ENCODE measurements around the gene OR52W1.

OR52W1 gene, protein sequence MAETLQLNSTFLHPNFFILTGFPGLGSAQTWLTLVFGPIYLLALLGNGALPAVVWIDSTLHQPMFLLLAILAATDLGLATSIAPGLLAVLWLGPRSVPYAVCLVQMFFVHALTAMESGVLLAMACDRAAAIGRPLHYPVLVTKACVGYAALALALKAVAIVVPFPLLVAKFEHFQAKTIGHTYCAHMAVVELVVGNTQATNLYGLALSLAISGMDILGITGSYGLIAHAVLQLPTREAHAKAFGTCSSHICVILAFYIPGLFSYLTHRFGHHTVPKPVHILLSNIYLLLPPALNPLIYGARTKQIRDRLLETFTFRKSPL

DNA sequence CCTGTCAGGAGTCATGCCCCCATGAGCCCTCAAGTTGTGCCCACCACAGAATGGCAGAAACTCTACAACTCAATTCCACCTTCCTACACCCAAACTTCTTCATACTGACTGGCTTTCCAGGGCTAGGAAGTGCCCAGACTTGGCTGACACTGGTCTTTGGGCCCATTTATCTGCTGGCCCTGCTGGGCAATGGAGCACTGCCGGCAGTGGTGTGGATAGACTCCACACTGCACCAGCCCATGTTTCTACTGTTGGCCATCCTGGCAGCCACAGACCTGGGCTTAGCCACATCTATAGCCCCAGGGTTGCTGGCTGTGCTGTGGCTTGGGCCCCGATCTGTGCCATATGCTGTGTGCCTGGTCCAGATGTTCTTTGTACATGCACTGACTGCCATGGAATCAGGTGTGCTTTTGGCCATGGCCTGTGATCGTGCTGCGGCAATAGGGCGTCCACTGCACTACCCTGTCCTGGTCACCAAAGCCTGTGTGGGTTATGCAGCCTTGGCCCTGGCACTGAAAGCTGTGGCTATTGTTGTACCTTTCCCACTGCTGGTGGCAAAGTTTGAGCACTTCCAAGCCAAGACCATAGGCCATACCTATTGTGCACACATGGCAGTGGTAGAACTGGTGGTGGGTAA is at the start of gene OR52W1:
Gene OR52W1, plus strand, starts transcription at position 51 of the 637 bp plus-strand sequence. Its CDS starts 0 bp downstream, at position 51.
- Histone ChIP-seq H3K4me1 (ENCODE audit: control insufficient read depth, insufficient read depth, low read length) (no peaks in the 10 kb centered on the region), H3K9ac (ENCODE audit: low read length) (no peak within 1 kb of the TSS), H3K36me3 (ENCODE audit: control insufficient read depth, insufficient read depth, low read length) (no peaks in the 10 kb centered on the region), H3K27ac (ENCODE audit: low read depth, low read length) (no peak within 1 kb of the TSS), H3K4me3 (ENCODE audit: low read length) (no peak within 1 kb of the TSS), H3K27me3 (ENCODE audit: control insufficient read depth, insufficient read depth, low read length) (no peaks in the 10 kb centered on the region)

DNA sequence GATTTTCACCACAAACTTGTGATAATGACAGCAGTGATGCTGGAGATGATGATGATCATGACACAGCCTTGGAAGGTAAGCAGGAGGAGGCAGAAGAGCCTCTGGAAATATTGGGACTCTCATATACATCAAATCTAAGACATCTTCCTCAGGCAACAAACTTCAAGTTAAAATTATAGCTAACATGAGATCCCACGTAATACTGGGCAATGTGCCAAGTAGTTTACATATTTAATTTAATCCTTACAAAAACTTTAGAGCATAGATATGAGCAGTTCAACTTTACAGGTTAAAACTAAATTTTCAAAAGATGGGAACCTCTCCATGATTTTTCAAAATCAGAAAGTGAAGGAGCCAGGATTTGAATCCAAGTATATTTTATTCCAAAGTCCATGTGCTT is 47.9 kb upstream of the OR52W1 start:
- Histone ChIP-seq H3K36me3 (ENCODE audit: control insufficient read depth, insufficient read depth, low read length) (no peaks in the 10 kb centered on the region), H3K9ac (ENCODE audit: low read length) (no peak overlapping the region), H3K27me3 (ENCODE audit: control insufficient read depth, insufficient read depth, low read length) (no peaks in the 10 kb centered on the region), H3K27ac (ENCODE audit: low read depth, low read length) (no peak overlapping the region), H3K4me3 (ENCODE audit: low read length) (no peak overlapping the region), H3K4me1 (ENCODE audit: control insufficient read depth, insufficient read depth, low read length) (no peaks in the 10 kb centered on the region)

DNA sequence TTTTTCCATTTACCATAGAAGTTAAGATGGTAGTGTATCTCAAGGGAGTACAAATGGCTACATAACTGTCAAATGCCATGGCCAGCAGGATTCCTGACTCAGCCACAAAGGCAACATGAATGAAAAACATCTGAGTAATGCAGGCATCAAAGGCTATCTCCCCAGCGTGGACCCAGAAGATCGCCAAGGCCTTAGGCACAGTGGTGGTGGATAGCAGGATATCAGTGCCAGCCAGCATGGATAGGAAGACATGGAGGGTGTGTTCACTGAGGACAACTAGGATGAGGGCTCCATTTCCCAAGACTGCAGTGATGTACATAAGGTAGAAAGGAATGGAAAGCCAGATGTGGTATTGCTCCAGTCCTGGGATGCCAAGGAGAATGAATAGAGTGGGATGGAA is 46.9 kb upstream of the OR52W1 start:
- no peak overlapping the region for H3K27ac ChIP-seq (ENCODE audit: low read depth, low read length)
- H3K36me3 ChIP-seq (ENCODE audit: control insufficient read depth, insufficient read depth, low read length) = no peaks in the 10 kb centered on the region
- H3K4me3 ChIP-seq (ENCODE audit: low read length) = no peak overlapping the region
- H3K27me3 ChIP-seq (ENCODE audit: control insufficient read depth, insufficient read depth, low read length) = no peaks in the 10 kb centered on the region
- no peaks in the 10 kb centered on the region for H3K4me1 ChIP-seq (ENCODE audit: control insufficient read depth, insufficient read depth, low read length)
- no peak overlapping the region for H3K9ac ChIP-seq (ENCODE audit: low read length)

DNA sequence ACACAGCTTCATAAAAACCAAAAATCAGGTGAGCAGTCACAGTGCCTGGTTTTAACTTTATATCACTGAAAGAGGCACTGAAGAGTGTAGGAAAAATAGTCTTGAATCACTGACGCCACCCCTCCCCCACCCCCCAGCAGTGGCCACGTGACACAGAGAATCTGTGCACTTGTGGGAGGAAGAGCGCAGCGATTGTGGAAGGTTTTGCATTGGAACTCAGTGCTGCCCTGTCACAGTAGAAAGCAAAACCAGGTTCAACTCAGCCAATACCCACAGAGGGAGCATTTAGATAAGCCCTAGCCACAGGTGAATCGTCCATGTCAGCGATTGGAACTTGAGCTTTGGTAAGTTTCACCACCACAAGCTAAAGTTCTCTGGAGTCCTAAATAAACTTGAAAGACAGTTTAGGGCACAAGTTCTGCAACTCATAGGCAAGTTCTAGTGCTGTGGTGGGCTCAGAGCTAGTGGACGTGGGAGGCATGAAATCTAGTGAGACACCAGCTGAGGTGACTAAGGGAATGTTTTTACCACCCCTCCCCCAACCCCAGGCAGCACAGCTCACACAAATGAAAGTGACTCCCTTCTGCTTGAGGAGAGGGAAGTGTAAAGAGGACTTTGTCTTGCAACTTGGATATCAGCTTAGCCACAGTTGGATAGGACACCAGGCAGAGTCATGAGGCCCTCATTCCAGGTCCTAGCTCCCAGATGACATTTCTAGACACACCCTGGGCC is 42.2 kb upstream of the OR52W1 start:
- H3K27me3 ChIP-seq (ENCODE audit: control insufficient read depth, insufficient read depth, low read length) = no peaks in the 10 kb centered on the region
- H3K36me3 ChIP-seq (ENCODE audit: control insufficient read depth, insufficient read depth, low read length) = no peaks in the 10 kb centered on the region
- no peak overlapping the region for H3K9ac ChIP-seq (ENCODE audit: low read length)
- no peak overlapping the region for H3K27ac ChIP-seq (ENCODE audit: low read depth, low read length)
- no peaks in the 10 kb centered on the region for H3K4me1 ChIP-seq (ENCODE audit: control insufficient read depth, insufficient read depth, low read length)
- H3K4me3 ChIP-seq (ENCODE audit: low read length) = no peak overlapping the region

DNA sequence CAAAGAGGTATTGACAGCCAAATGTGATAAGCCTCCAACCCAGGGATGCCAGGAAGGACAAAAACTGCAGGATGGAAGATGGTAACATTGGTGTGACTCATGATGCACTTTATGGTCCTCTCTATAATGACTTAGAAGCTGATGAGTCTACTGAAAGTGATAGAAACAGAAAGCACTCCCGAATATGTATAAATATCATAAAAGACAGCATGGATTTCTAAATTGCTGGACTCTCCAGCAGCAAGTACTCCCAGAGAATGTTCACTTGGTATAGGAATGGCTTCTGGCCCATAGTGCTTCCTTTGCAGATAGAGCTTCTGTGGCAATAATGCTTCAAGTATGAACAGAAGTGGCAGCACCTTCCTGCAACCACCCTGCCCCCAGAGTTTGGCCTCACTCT is 28.8 kb upstream of the OR52W1 start, which contains the start of gene OR52B2:
Gene OR52B2, minus strand, starts transcription at position 101 of the 400 bp plus-strand sequence. Its CDS starts 0 bp downstream, at position 101.
- Histone ChIP-seq H3K4me3 (ENCODE audit: low read length) (no peak within 1 kb of the TSS), H3K27ac (ENCODE audit: low read depth, low read length) (no peak within 1 kb of the TSS), H3K36me3 (ENCODE audit: control insufficient read depth, insufficient read depth, low read length) (no peaks in the 10 kb centered on the region), H3K9ac (ENCODE audit: low read length) (no peak within 1 kb of the TSS), H3K4me1 (ENCODE audit: control insufficient read depth, insufficient read depth, low read length) (no peaks in the 10 kb centered on the region), H3K27me3 (ENCODE audit: control insufficient read depth, insufficient read depth, low read length) (no peaks in the 10 kb centered on the region)

DNA sequence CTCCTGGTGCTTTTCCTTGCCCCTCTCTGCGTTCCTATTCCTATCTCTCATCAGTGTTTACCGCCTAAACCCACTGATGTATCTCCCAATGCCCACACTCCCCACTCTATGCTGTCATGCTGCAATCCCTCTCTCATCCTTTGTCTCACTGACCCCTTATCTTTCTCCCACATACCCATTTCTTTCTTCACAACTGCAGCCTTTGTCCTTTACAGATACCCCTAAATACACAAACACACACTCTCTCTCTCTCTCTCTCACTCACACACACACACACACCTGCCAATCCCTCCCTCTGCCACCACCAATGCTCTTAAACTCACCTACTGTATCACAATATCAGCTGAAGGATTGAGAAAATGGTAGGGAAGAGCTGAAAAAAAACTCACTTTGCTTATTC is 23.6 kb upstream of the OR52W1 start:
- H3K4me1 ChIP-seq (ENCODE audit: control insufficient read depth, insufficient read depth, low read length) = no peaks in the 10 kb centered on the region
- no peak overlapping the region for H3K4me3 ChIP-seq (ENCODE audit: low read length)
- no peak overlapping the region for H3K27ac ChIP-seq (ENCODE audit: low read depth, low read length)
- H3K36me3 ChIP-seq (ENCODE audit: control insufficient read depth, insufficient read depth, low read length) = no peaks in the 10 kb centered on the region
- H3K9ac ChIP-seq (ENCODE audit: low read length) = no peak overlapping the region
- no peaks in the 10 kb centered on the region for H3K27me3 ChIP-seq (ENCODE audit: control insufficient read depth, insufficient read depth, low read length)

DNA sequence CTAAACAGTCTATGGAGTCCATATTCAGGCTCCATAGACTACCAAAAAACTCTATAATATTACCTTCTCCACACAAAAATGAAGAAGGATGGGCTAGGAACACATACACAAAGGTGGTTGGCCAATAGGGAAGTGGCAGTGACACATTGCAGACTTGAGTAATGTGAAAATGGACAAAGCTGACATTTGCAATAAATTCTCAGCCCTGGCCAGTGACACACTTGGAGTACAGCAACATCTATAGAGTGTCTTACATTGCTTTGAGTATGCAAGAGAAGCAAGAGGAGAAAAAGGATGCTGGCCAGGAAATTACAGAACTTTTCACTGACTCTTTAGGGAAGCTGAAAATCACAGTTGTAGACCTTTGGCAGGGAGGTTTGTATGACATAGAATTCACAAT is 7.3 kb upstream of the OR52W1 start:
- no peak overlapping the region for H3K27ac ChIP-seq (ENCODE audit: low read depth, low read length)
- no peaks in the 10 kb centered on the region for H3K4me1 ChIP-seq (ENCODE audit: control insufficient read depth, insufficient read depth, low read length)
- H3K27me3 ChIP-seq (ENCODE audit: control insufficient read depth, insufficient read depth, low read length) = no peaks in the 10 kb centered on the region
- no peak overlapping the region for H3K9ac ChIP-seq (ENCODE audit: low read length)
- no peak overlapping the region for H3K4me3 ChIP-seq (ENCODE audit: low read length)
- no peaks in the 10 kb centered on the region for H3K36me3 ChIP-seq (ENCODE audit: control insufficient read depth, insufficient read depth, low read length)

DNA sequence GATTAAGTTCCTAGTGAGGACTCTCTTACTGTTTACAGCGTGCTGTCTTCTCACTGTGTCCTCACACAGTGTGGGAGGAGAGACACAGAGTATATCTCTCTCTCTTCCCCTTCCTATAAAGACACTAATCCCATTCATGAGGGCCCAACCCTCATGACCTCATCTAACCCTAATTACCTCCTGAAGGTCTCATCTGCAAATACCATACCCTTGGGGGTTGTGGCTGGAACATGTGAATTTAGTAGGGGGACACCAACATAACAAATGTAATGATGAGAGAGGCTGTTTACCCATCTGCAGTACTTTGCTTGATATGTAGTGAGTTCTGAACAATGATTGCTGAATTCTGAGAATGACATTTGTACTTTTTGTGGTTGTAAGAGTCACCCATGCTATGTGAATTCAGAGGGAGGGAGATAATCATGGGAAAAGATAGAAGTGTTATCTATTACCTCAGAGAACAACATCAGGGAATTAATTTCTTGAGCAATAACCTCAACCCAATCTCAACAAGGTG is 4.9 kb upstream of the OR52W1 start:
- Histone ChIP-seq H3K9ac (ENCODE audit: low read length) (no peak overlapping the region), H3K4me3 (ENCODE audit: low read length) (no peak overlapping the region), H3K27me3 (ENCODE audit: control insufficient read depth, insufficient read depth, low read length) (no peaks in the 10 kb centered on the region), H3K27ac (ENCODE audit: low read depth, low read length) (no peak overlapping the region), H3K4me1 (ENCODE audit: control insufficient read depth, insufficient read depth, low read length) (no peaks in the 10 kb centered on the region), H3K36me3 (ENCODE audit: control insufficient read depth, insufficient read depth, low read length) (no peaks in the 10 kb centered on the region)

DNA sequence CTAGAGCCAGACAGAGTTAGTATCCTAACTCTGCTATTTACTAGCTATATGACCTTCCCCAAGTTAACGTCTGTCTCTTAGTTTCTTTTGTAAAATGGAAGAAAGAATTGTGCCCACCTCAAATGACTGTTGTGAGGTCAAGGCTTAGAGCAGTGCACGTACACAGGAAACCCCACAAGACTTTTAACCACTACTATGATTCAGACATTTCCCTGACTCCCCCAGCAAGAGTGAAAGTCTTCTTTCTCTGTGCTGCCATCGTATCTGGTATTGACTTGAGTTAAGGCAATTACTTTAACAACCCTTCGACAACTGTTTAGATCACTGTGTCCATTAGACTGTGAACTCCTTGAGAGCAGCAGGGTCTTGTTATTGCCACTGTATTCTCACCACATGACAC is 2.6 kb upstream of the OR52W1 start:
- Histone ChIP-seq H3K27ac (ENCODE audit: low read depth, low read length) (no peak overlapping the region), H3K4me1 (ENCODE audit: control insufficient read depth, insufficient read depth, low read length) (no peaks in the 10 kb centered on the region), H3K36me3 (ENCODE audit: control insufficient read depth, insufficient read depth, low read length) (no peaks in the 10 kb centered on the region), H3K9ac (ENCODE audit: low read length) (no peak overlapping the region), H3K4me3 (ENCODE audit: low read length) (no peak overlapping the region), H3K27me3 (ENCODE audit: control insufficient read depth, insufficient read depth, low read length) (no peaks in the 10 kb centered on the region)

DNA sequence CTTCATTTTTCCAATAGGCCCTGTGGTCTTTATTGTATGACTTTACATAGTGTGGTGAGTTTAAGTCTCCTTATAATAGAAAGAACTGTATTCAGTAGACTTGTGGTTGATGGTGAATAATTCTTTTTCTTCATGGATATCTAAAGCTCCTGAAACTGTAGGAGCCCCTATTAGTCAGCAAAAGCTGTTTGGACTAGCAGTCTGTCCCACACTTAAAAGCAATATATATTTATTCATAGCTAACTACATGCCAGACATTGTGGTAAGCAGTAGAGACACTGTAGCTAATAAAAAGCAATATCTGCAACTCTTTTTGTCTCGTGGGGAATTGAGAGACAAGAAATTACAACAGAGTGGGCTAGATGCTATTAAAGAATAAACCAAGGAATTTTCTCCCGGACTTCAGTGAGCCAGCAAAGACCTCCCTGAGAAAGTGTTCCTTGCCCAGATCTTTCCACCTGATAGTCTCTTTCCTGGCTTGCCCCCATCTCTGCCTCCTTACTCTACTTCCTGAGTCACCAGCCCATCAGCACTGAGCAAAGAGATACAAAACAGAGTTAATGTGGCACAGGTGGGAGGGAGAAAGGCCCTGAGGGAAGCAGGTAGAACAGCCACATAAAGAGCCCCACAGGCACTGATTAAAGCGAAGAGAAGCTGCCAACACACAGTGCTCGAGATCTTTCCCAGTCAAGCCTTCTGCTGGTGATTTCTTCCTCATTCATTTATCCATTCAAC is 1.4 kb upstream of the OR52W1 start:
- H3K27me3 ChIP-seq (ENCODE audit: control insufficient read depth, insufficient read depth, low read length) = no peaks in the 10 kb centered on the region
- no peaks in the 10 kb centered on the region for H3K36me3 ChIP-seq (ENCODE audit: control insufficient read depth, insufficient read depth, low read length)
- no peak overlapping the region for H3K9ac ChIP-seq (ENCODE audit: low read length)
- no peaks in the 10 kb centered on the region for H3K4me1 ChIP-seq (ENCODE audit: control insufficient read depth, insufficient read depth, low read length)
- no peak overlapping the region for H3K4me3 ChIP-seq (ENCODE audit: low read length)
- H3K27ac ChIP-seq (ENCODE audit: low read depth, low read length) = no peak overlapping the region

DNA sequence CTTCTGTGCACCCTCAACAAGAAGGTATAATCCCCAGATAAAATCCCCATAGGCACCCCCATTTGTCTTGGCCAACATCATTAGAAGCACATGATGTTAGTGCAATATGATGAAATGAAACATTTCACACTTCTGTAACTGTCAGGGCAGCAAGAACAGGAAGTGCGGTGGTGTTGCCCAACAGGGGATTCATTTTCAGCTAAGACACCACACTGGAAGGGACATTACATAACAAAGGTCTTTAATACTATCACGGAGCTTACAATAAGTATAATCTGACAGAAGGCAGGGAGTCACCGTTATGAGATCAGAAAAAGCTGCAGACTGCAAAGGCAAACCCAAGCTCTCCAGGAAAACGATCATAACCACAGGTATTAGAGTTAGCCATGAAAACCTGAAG is 2.0 kb downstream of the OR52W1 start:
- no peaks in the 10 kb centered on the region for H3K4me1 ChIP-seq (ENCODE audit: control insufficient read depth, insufficient read depth, low read length)
- H3K9ac ChIP-seq (ENCODE audit: low read length) = no peak overlapping the region
- H3K27me3 ChIP-seq (ENCODE audit: control insufficient read depth, insufficient read depth, low read length) = no peaks in the 10 kb centered on the region
- no peak overlapping the region for H3K27ac ChIP-seq (ENCODE audit: low read depth, low read length)
- H3K4me3 ChIP-seq (ENCODE audit: low read length) = no peak overlapping the region
- H3K36me3 ChIP-seq (ENCODE audit: control insufficient read depth, insufficient read depth, low read length) = no peaks in the 10 kb centered on the region

DNA sequence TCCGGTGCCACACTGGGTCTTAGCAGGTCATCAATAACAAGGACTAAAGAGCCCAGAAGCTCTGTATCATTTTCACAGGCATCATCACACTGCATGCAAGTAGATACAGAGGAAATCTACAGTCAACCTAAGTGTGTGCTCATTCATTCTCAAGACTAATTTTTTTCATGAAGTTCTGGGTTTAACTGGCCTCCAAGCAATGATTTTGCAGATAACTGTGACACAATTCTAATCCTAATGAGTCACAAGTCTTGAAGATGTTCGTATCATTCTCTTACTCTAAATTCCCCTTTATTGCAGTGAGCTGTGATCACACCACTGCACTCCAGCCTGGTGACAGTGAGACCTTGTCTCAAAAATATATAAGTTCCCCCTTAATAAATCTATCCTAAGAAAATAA is 2.5 kb downstream of the OR52W1 start:
- H3K4me1 ChIP-seq (ENCODE audit: control insufficient read depth, insufficient read depth, low read length) = no peaks in the 10 kb centered on the region
- no peak overlapping the region for H3K4me3 ChIP-seq (ENCODE audit: low read length)
- H3K27me3 ChIP-seq (ENCODE audit: control insufficient read depth, insufficient read depth, low read length) = no peaks in the 10 kb centered on the region
- no peak overlapping the region for H3K27ac ChIP-seq (ENCODE audit: low read depth, low read length)
- no peak overlapping the region for H3K9ac ChIP-seq (ENCODE audit: low read length)
- H3K36me3 ChIP-seq (ENCODE audit: control insufficient read depth, insufficient read depth, low read length) = no peaks in the 10 kb centered on the region
